Caco-2 (cell line): ENCODE measurements around the gene GOPC. TPM values are rescaled to one million over a fixed set of nuclear protein-coding genes. Genes with fewer than 3 reads are reported as not detected.

Source experiments
- BruUV-seq: library from RNA; stranded (reverse); fragments of 400-500 nt; replicated peaks from 2 replicates; lab custom pipeline; 2021; lab: Mats Ljungman, UMichigan
- CTCF ChIA-PET: fragments of 300-600 bp; sonication (Branson Sonifier 250); formaldehyde crosslinking; loops from one replicate; lab custom pipeline; 2022; ENCODE audit warnings: antibody characterized with exemption; lab: Charles Lee
- POLR2A ChIA-PET: fragments of 300-600 bp; sonication (Branson Sonifier 250); formaldehyde crosslinking; loops from one replicate; lab custom pipeline; 2022; ENCODE audit warnings: antibody characterized with exemption; lab: Charles Lee
- DNase-seq, 2 experiments: peaks; one replicate each; pipeline versions ENCODE4 v3.0.0 to v3.0.0-alpha.2; 2020 to 2022
- H3K27me3 ChIP-seq: replicated peaks from 2 replicates; pipeline ENCODE4 v1.6.0; 2011; ENCODE audit warnings: low read length; ENCODE audit not compliant: control insufficient read depth, insufficient read depth
- H3K36me3 ChIP-seq: 2 replicates; pipeline ENCODE4 v1.5.1; 2011; ENCODE audit warnings: low read length; ENCODE audit not compliant: control insufficient read depth, insufficient read depth
- H3K4me1 ChIP-seq: fragments of 250-450 bp; sonication (Bioruptor Pico); 2 replicates; pipeline ENCODE4 v1.5.1; 2020; ENCODE audit warnings: mild to moderate bottlenecking
- H3K4me3 ChIP-seq: 2 replicates; pipeline ENCODE4 v1.5.1; 2011; ENCODE audit warnings: low read depth, mild to moderate bottlenecking, control low read depth, low read length
- H3K9me3 ChIP-seq: fragments of 250-450 bp; sonication (Bioruptor Pico); 2 replicates; pipeline ENCODE4 v1.5.1; 2020; ENCODE audit warnings: mild to moderate bottlenecking, moderate library complexity
- H3K27ac Mint-ChIP-seq: one replicate; pipeline ENCODE4 v1.8.0; 2022; ENCODE audit warnings: mixed read lengths; ENCODE audit not compliant: unreplicated experiment
- H3K27me3 Mint-ChIP-seq: one replicate; pipeline ENCODE4 v1.8.0; 2022; ENCODE audit warnings: mixed read lengths; ENCODE audit not compliant: insufficient read depth, unreplicated experiment
- H3K36me3 Mint-ChIP-seq: one replicate; pipeline ENCODE4 v1.8.0; 2022; ENCODE audit warnings: mild to moderate bottlenecking, mixed read lengths; ENCODE audit not compliant: insufficient read depth, unreplicated experiment
- H3K4me1 Mint-ChIP-seq: one replicate; pipeline ENCODE4 v1.8.0; 2022; ENCODE audit warnings: low read depth, mixed read lengths; ENCODE audit not compliant: unreplicated experiment
- H3K4me3 Mint-ChIP-seq: one replicate; pipeline ENCODE4 v1.8.0; 2022; ENCODE audit warnings: mild to moderate bottlenecking, moderate library complexity, mixed read lengths; ENCODE audit not compliant: unreplicated experiment
- H3K9me3 Mint-ChIP-seq: one replicate; pipeline ENCODE4 v1.8.0; 2022; ENCODE audit warnings: mixed read lengths; ENCODE audit not compliant: unreplicated experiment
- intact Hi-C: fragments of 100-400 bp; cut with micrococcal nuclease; formaldehyde crosslinking; loops from one replicate; pipeline ENCODE4 v1.10.0; 2022; ENCODE audit not compliant: unreplicated experiment
- total RNA-seq: library from RNA; stranded (reverse); gene quantifications from 2 replicates; pipeline ENCODE4 v1.2.3, GENCODE V29; 2022
- TF ChIP-seq, protein P1 (sequence below), 2 experiments: fragments of 200-600 bp in 1 of 2; IDR thresholded peaks; 1 replicate in 1 of 2; 2 replicates in 1 of 2; pipeline versions ENCODE4 v1.5.1 to v1.8.0; 2011 to 2022; ENCODE audit warnings: antibody characterized with exemption in 1 of 2, control low read depth in 1 of 2, inconsistent platforms in 1 of 2, low read depth in 1 of 2, low read length in 1 of 2, mild to moderate bottlenecking in 1 of 2, moderate library complexity in 1 of 2; ENCODE audit not compliant: insufficient read depth in 1 of 2, severe bottlenecking in 1 of 2, unreplicated experiment in 1 of 2

Gene GOPC
- total RNA-seq, 1 experiment from 2014 or later = 29.0 TPM

DNA sequence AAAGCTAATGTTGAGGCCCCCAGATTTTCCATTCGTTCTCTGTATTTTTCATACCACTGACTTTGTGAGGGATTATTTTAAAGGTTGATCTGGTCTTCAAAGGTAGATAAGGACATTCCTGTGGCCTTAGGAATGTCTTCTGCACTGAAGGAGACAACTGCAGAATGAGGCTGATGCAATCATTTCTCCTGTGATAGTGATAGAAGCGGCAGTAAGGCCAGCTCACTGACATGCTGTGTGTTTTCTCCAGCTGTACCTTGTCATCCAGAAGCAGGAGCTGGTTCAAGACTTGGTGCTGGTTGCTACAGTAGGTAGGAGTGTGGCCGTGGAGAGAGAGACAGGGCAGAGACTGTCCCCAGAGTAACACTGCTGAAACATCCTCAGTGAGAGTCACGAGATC lies 66.0 kb downstream of the GOPC start:
- TF ChIP-seq, protein P1, sequence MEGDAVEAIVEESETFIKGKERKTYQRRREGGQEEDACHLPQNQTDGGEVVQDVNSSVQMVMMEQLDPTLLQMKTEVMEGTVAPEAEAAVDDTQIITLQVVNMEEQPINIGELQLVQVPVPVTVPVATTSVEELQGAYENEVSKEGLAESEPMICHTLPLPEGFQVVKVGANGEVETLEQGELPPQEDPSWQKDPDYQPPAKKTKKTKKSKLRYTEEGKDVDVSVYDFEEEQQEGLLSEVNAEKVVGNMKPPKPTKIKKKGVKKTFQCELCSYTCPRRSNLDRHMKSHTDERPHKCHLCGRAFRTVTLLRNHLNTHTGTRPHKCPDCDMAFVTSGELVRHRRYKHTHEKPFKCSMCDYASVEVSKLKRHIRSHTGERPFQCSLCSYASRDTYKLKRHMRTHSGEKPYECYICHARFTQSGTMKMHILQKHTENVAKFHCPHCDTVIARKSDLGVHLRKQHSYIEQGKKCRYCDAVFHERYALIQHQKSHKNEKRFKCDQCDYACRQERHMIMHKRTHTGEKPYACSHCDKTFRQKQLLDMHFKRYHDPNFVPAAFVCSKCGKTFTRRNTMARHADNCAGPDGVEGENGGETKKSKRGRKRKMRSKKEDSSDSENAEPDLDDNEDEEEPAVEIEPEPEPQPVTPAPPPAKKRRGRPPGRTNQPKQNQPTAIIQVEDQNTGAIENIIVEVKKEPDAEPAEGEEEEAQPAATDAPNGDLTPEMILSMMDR (IDR thresholded peaks at IDR 0.05; ENCODE audit: insufficient read depth in 1 of 2, low read depth in 1 of 2, low read length in 1 of 2, severe bottlenecking in 1 of 2, unreplicated experiment in 1 of 2) = no peak
- DNase-seq = peak; percentile 69 to 71
- Histone ChIP-seq H3K9me3 (no peaks in the 10 kb centered on the region), H3K4me1 (peaks cover 38% of the 10 kb centered on the region), H3K4me3 (no peak overlapping the region), H3K27me3 (no peaks in the 10 kb centered on the region), H3K36me3 (peaks cover 2% of the 10 kb centered on the region; the same call in 1 of the 2 replicates)
- POLR2A ChIA-PET = interaction anchor here (0.5 to 1.1 kb wide), 3 partner anchors 53 to 66 kb away, joined by 3 to 5 read pairs (median 4); partner anchors contain the start of genes DCBLD1 and GOPC
- Mint-ChIP-seq H3K27ac (peak overlapping the region; percentile 96), H3K4me1 (peaks cover 33% of the 10 kb centered on the region), H3K9me3 (no peaks in the 10 kb centered on the region), H3K27me3 (no peaks in the 10 kb centered on the region), H3K36me3 (peaks cover 79% of the 10 kb centered on the region), H3K4me3 (peak overlapping the region; percentile 56)
- intact Hi-C loops = loop anchor here (1.0 kb wide), 4 partner anchors 13 to 55 kb away; no protein-coding TSS in a partner anchor
- no TSS peak for BruUV-seq
- CTCF ChIA-PET = interaction anchor here (0.7 to 0.9 kb wide), 3 partner anchors 58 to 87 kb away, joined by 3 to 4 read pairs (median 3); partner anchors contain the start of gene GOPC

DNA sequence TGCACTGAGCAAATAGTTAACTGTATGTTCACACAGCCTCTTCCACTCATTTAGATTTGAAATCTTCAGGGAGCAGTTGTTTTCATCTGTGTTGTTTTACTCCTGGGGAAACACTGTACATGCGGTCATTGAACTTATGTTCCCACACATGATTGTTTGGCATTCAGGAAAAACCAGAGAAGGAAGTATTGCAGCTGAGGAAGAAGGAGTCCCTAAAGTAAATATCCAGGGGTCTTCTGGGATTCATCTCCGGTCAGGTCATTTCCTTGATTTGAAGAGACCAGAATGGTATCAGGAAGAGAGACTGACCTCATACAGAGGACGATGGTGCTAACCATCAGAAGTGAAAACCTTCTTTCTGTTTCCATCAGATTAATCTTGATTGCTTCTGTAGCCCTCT lies 67.3 kb downstream of the GOPC start:
- ChIA-PET CTCF (no interaction called here), POLR2A (no interaction called here)
- intact Hi-C loops = no loop called here
- Mint-ChIP-seq H3K9me3 (no peaks in the 10 kb centered on the region), H3K4me1 (peaks cover 33% of the 10 kb centered on the region), H3K27ac (peak overlapping the region; percentile 96), H3K27me3 (no peaks in the 10 kb centered on the region), H3K4me3 (no peak overlapping the region), H3K36me3 (peaks cover 74% of the 10 kb centered on the region)
- no TSS peak for BruUV-seq
- Histone ChIP-seq H3K4me3 (no peak overlapping the region), H3K27me3 (no peaks in the 10 kb centered on the region), H3K4me1 (peaks cover 38% of the 10 kb centered on the region), H3K36me3 (peaks cover 2% of the 10 kb centered on the region; the same call in 1 of the 2 replicates), H3K9me3 (no peaks in the 10 kb centered on the region)
- TF ChIP-seq, protein P1 (IDR thresholded peaks at IDR 0.05; ENCODE audit: insufficient read depth in 1 of 2, low read depth in 1 of 2, low read length in 1 of 2, severe bottlenecking in 1 of 2, unreplicated experiment in 1 of 2) = no peak
- no peak for DNase-seq

DNA sequence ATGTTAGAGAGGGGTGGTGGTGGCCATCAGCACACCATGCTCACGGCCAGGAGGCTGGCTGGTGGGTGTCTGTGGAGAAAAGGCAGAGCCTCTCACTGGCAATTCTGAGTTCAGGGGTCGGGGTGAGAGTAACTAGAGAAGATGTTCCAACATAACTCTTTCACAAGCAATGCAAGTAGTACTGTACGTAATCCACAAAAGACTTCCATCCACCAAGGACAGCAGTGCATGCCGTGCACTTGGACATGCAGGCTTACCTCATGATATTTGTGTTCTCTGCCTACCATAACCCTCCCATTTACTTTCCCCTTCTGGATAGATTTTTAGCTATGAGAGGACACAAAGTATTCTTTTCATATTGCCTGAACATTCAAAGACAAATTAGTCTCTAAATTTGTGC lies 68.5 kb downstream of the GOPC start:
- POLR2A ChIA-PET = no interaction called here
- H3K27me3 Mint-ChIP-seq = no peaks in the 10 kb centered on the region
- H3K27ac Mint-ChIP-seq = peak overlapping the region; percentile 3

More for the DNA sequence above, 68.5 kb downstream of the GOPC start:
- H3K9me3 ChIP-seq = no peaks in the 10 kb centered on the region
- no TSS peak for BruUV-seq
- Mint-ChIP-seq H3K4me3 (no peak overlapping the region), H3K9me3 (no peaks in the 10 kb centered on the region), H3K4me1 (peaks cover 33% of the 10 kb centered on the region), H3K36me3 (peaks cover 64% of the 10 kb centered on the region)
- H3K27me3 ChIP-seq = no peaks in the 10 kb centered on the region
- DNase-seq = no peak
- H3K36me3 ChIP-seq = no peaks in the 10 kb centered on the region
- intact Hi-C loops = no loop called here
- TF ChIP-seq, protein P1 (IDR thresholded peaks at IDR 0.05; ENCODE audit: insufficient read depth in 1 of 2, low read depth in 1 of 2, low read length in 1 of 2, severe bottlenecking in 1 of 2, unreplicated experiment in 1 of 2) = no peak
- no peak overlapping the region for H3K4me3 ChIP-seq
- peaks cover 36% of the 10 kb centered on the region for H3K4me1 ChIP-seq
- CTCF ChIA-PET = no interaction called here
